ENCODE data around the gene EXOG. TPM values are rescaled to one million over a fixed set of nuclear protein-coding genes. Genes with fewer than 3 reads are reported as not detected.

The EXOG gene
- total and polyA plus RNA-seq, 2 donors: 21.9 to 22.0 TPM

GRCh38 chr3:38549957-38550840 lies 54.1 kb downstream of the EXOG start:
- H3K4me1 ChIP-seq (ENCODE audit: insufficient read depth): no peaks in the 10 kb centered on the region
- 94% methylated on average over 33 of the region's 33 CpGs for WGBS
- no peak for DNase-seq (ENCODE audit: extremely low spot score)
- H3K4me3 ChIP-seq (ENCODE audit: low read depth, low read length): no peak overlapping the region
- no peaks in the 10 kb centered on the region for H3K36me3 ChIP-seq (ENCODE audit: insufficient read depth)
- H3K27ac ChIP-seq (ENCODE audit: low read depth): no peak overlapping the region

DNA sequence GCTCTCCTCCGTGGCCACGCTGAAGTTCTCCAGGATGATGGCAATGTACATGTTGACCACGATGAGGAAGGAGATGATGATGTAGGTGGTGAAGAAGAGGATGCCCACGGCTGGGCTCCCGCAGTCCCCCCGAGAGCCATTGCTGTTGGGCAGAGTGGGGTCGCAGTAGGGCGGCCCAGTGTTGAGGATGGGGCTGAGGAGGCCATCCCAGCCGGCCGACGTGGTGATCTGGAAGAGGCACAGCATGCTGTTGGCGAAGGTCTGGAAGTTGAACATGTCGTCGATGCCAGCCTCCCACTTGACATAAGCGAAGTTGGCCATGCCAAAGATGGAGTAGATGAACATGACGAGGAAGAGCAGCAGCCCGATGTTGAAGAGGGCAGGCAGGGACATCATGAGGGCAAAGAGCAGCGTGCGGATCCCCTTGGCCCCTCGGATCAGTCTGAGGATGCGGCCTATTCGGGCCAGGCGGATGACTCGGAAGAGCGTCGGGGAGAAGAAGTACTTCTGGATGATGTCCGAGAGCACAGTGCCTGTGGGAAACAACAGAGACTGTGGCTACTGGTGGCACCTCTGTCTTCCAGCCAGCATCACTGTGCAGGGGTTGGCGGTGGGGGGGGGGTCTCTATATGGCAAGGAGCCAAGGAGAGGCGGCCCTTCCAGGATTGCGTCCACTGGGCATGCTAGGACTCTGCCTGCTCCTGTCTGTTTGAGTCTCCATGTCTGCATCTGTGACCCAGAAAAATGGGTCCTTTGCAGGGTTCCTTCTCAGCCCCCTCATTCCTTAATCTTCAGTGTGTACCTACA lies 55.1 kb downstream of the EXOG start:
- 96% methylated on average over 30 of the region's 30 CpGs for WGBS
- no peak for DNase-seq (ENCODE audit: extremely low spot score)
- Histone ChIP-seq H3K27ac (ENCODE audit: low read depth) (no peak overlapping the region), H3K36me3 (ENCODE audit: insufficient read depth) (no peaks in the 10 kb centered on the region), H3K4me1 (ENCODE audit: insufficient read depth) (no peaks in the 10 kb centered on the region), H3K4me3 (ENCODE audit: low read depth, low read length) (no peak overlapping the region)

GRCh38 chr3:38552364-38552763 lies 56.2 kb downstream of the EXOG start:
- Histone ChIP-seq H3K27ac (ENCODE audit: low read depth) (no peak overlapping the region), H3K4me1 (ENCODE audit: insufficient read depth) (no peaks in the 10 kb centered on the region), H3K36me3 (ENCODE audit: insufficient read depth) (no peaks in the 10 kb centered on the region), H3K4me3 (ENCODE audit: low read depth, low read length) (no peak overlapping the region)
- DNase-seq (ENCODE audit: extremely low spot score): no peak
- 75% methylated on average over 6 of the region's 6 CpGs for WGBS

DNA sequence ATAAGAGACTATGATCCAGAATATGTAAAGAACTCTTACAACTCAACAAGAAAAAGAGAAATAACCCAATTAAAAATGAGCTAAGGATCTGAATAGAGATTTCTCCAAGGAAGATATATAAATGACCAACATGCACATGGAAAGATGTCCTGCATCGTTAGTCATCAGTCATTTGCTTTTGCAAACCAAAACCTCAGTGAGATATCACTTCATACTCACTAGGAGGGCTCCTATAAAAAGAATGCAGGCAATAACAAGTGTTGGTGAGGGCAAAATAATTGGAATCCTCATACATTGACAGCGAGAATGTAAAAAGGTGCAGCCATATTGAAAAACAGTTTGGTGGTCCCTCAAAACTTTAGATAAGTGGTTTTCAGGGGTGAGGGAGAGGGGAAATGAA lies 56.9 kb downstream of the EXOG start:
- no peak for DNase-seq (ENCODE audit: extremely low spot score)
- Histone ChIP-seq H3K36me3 (ENCODE audit: insufficient read depth) (no peaks in the 10 kb centered on the region), H3K4me3 (ENCODE audit: low read depth, low read length) (no peak overlapping the region), H3K27ac (ENCODE audit: low read depth) (no peak overlapping the region), H3K4me1 (ENCODE audit: insufficient read depth) (no peaks in the 10 kb centered on the region)
- 89% methylated on average over 2 of the region's 2 CpGs for WGBS

- Histone ChIP-seq H3K4me3 (ENCODE audit: low read depth, low read length) (no peak overlapping the region), H3K4me1 (ENCODE audit: insufficient read depth) (no peaks in the 10 kb centered on the region), H3K36me3 (ENCODE audit: insufficient read depth) (no peaks in the 10 kb centered on the region), H3K27ac (ENCODE audit: low read depth) (no peak overlapping the region)
- DNase-seq (ENCODE audit: extremely low spot score): no peak
- WGBS: 91% methylated on average over 8 of the region's 8 CpGs
Observed at GRCh38 chr3:38554127-38554827, 58.1 kb downstream of the EXOG start.

DNA sequence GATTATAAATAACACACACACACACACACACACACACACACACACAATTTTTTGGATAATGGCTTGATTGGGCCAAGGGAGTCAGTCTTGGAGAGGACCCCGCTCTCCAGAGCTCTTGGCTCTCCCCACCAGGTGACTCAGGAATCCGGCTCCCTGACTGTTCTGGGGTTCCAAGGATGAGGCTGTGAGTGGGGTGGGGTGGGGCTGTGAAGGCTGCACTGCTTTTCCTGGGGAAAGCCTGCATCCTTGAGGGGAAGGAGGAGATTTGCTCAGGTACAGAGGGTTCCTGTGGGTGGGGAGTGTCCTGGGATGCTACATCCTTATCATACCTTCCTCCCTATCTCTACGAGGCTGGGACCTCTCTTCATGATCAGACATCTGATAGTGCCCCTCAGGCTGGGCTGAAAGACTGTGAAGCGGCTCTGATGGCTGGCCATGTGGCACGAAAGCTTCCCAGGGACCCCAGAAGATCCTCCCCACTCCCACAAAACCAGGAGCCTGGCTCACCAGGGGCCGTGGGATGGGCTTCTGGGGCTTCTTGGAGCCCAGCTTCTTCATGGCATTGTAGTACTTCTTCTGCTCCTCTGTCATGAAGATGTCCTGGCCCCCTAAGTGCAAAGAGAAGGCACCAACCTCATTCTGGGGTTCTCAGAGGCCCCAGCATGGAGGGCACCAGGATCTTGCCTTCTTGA lies 59.2 kb downstream of the EXOG start:
- no peaks in the 10 kb centered on the region for H3K36me3 ChIP-seq (ENCODE audit: insufficient read depth)
- 91% methylated on average over 6 of the region's 6 CpGs for WGBS
- H3K27ac ChIP-seq (ENCODE audit: low read depth): no peak overlapping the region
- no peak overlapping the region for H3K4me3 ChIP-seq (ENCODE audit: low read depth, low read length)
- no peaks in the 10 kb centered on the region for H3K4me1 ChIP-seq (ENCODE audit: insufficient read depth)
- DNase-seq (ENCODE audit: extremely low spot score): no peak

DNA sequence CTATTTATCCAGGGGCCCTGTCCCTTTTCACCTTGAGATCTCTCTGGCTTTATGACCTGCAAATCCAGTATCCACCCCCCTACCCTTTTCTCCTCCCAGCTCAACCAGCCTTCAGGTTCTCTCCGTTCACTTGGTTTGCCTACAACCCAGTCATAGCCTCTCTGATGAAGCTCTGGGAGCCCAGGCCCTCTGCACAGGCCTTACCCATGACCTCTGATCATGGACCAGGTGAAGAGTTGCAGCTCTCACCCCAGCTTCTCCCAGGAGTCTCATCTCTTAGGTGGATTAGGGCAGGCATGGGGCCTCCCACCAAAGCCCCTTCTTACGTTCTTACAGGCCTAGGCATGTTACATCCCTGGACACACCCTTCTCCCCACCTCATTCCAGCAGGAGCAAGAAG lies 59.8 kb downstream of the EXOG start:
- WGBS: 97% methylated on average over 2 of the region's 2 CpGs
- H3K4me3 ChIP-seq (ENCODE audit: low read depth, low read length): no peak overlapping the region
- DNase-seq (ENCODE audit: extremely low spot score): no peak
- no peaks in the 10 kb centered on the region for H3K4me1 ChIP-seq (ENCODE audit: insufficient read depth)
- H3K36me3 ChIP-seq (ENCODE audit: insufficient read depth): no peaks in the 10 kb centered on the region
- H3K27ac ChIP-seq (ENCODE audit: low read depth): no peak overlapping the region

GRCh38 chr3:38556640-38557358 lies 60.7 kb downstream of the EXOG start:
- no peak overlapping the region for H3K4me3 ChIP-seq (ENCODE audit: low read depth, low read length)
- DNase-seq (ENCODE audit: extremely low spot score): no peak
- WGBS: 66% methylated on average over 4 of the region's 4 CpGs
- H3K4me1 ChIP-seq (ENCODE audit: insufficient read depth): no peaks in the 10 kb centered on the region
- H3K27ac ChIP-seq (ENCODE audit: low read depth): no peak overlapping the region
- H3K36me3 ChIP-seq (ENCODE audit: insufficient read depth): no peaks in the 10 kb centered on the region

DNA sequence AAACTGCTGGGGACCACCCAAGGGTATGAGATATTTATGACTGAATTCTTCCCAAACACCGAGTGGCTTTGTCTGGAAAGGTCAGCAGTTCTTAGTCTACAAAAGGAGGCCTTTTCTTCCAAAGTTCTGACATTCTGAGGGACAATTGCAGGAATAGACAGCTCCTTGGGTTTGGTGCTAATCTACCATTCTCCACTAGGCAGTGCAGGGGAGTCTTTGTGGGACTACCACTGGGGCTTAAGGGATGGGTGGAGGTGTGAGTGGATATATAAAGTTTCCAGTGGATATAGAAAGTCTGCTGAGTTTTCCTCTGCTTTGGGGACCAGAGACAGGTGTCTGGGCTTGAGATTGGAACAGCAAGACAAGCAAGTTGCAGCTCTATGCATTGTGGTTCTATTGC lies 62.7 kb downstream of the EXOG start:
- WGBS: 30% methylated on average over 1 of the region's 1 CpG
- Histone ChIP-seq H3K4me1 (ENCODE audit: insufficient read depth) (no peaks in the 10 kb centered on the region), H3K27ac (ENCODE audit: low read depth) (no peak overlapping the region), H3K36me3 (ENCODE audit: insufficient read depth) (no peaks in the 10 kb centered on the region), H3K4me3 (ENCODE audit: low read depth, low read length) (no peak overlapping the region)
- no peak for DNase-seq (ENCODE audit: extremely low spot score)

DNA sequence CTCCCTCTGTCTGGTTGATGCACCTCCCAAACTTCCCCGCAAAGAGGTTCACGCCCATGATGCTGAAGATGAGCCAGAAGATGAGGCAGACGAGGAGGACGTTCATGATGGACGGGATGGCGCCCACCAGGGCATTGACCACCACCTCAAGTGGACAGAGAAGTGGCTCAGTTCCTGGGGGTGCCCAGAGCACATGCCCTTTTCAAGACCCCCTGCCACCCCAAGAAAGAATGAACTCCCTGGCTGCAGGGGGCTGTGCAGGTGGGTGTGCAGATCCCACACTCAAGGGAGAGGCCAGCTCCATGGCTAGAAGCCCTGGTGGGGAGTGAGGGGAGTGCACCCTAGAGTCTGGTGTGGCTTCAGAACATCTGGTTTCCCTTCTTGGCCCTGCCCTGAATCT lies 64.1 kb downstream of the EXOG start:
- Histone ChIP-seq H3K36me3 (ENCODE audit: insufficient read depth) (no peaks in the 10 kb centered on the region), H3K27ac (ENCODE audit: low read depth) (no peak overlapping the region), H3K4me1 (ENCODE audit: insufficient read depth) (no peaks in the 10 kb centered on the region), H3K4me3 (ENCODE audit: low read depth, low read length) (no peak overlapping the region)
- no peak for DNase-seq (ENCODE audit: extremely low spot score)
- WGBS: 96% methylated on average over 6 of the region's 6 CpGs

- no peak for DNase-seq (ENCODE audit: extremely low spot score)
- H3K4me1 ChIP-seq (ENCODE audit: insufficient read depth): no peaks in the 10 kb centered on the region
- H3K4me3 ChIP-seq (ENCODE audit: low read depth, low read length): no peak overlapping the region
- WGBS: 91% methylated on average over 7 of the region's 7 CpGs
- no peak overlapping the region for H3K27ac ChIP-seq (ENCODE audit: low read depth)
- no peaks in the 10 kb centered on the region for H3K36me3 ChIP-seq (ENCODE audit: insufficient read depth)
Observed at GRCh38 chr3:38560996-38561717, 65.0 kb downstream of the EXOG start.

DNA sequence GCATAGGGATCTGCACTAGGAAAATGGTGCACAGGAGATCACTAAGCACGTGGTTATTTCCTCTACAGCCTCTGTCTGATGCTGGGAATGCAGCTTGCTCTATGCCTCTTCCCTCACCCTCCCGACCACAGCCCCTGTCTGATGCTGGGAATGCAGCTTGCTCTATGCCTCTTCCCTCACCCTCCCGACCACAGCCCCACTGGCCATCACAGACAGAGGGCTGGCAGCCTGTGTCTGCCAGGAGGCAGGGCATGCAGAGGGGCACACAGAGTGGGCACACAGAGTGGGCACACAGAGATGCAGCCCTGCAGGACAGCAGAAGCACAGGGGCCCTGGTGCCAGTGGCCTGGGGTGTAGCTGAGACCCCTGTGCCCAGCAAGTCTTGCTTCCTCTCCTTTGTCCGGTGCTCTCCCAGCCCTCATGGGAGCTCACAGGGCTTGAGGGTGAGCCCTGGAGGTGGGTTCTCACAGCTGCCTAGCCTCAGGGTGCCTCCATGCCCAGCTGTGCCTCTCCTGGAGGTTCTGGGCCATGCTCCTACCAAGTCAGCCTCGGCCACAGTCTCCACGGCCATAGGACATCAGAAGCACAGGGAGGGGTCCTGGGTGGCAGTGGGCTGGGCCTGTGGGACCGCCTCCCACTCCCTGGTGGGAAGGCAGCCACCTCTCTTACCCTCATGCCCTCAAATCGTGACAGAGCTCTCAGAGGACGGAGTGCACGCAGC lies 65.8 kb downstream of the EXOG start:
- H3K36me3 ChIP-seq (ENCODE audit: insufficient read depth): no peaks in the 10 kb centered on the region
- no peak for DNase-seq (ENCODE audit: extremely low spot score)
- no peaks in the 10 kb centered on the region for H3K4me1 ChIP-seq (ENCODE audit: insufficient read depth)
- no peak overlapping the region for H3K27ac ChIP-seq (ENCODE audit: low read depth)
- 81% methylated on average over 10 of the region's 10 CpGs for WGBS
- H3K4me3 ChIP-seq (ENCODE audit: low read depth, low read length): no peak overlapping the region

All from urinary bladder (tissue), 4 donors.